Measurements from ENCODE around the gene HMX3. TPM values are rescaled to one million over a fixed set of nuclear protein-coding genes. Genes with fewer than 3 reads are reported as not detected.
A peak's percentile ranks its signal among the peaks of the same experiment; 100 is the strongest.

Gene HMX3
- total RNA-seq, 2 donors from 2014 or later = not detected

- no peak overlapping the region for H3K9ac ChIP-seq (ENCODE audit: extremely low read depth, low read length, poor library complexity, severe bottlenecking)
- H3K9me3 ChIP-seq (ENCODE audit: control insufficient read depth, low read length) = no peaks in the 10 kb centered on the region
- TF ChIP-seq CTCF (conservative IDR thresholded peaks at IDR 0.05) = no peak
- H3K36me3 Mint-ChIP-seq (ENCODE audit: low read depth) = peaks cover 68% of the 10 kb centered on the region
- no peak overlapping the region for H3K4me3 Mint-ChIP-seq
- H3K4me3 ChIP-seq (ENCODE audit: low read length) = no peak overlapping the region
- no peaks in the 10 kb centered on the region for H3K27me3 Mint-ChIP-seq (ENCODE audit: insufficient read depth)
- H3K27ac ChIP-seq (ENCODE audit: low read depth, low read length) = no peak overlapping the region
- no peaks in the 10 kb centered on the region for H3K4me1 ChIP-seq (ENCODE audit: control insufficient read depth, insufficient read depth, low read length)
- H3K36me3 ChIP-seq (ENCODE audit: control insufficient read depth, insufficient read depth, low read length) = peaks cover 92% of the 10 kb centered on the region
- H3K27me3 ChIP-seq (ENCODE audit: control insufficient read depth, insufficient read depth, low read length, poor library complexity, severe bottlenecking) = no peaks in the 10 kb centered on the region
- WGBS, 2 experiments (ENCODE audit: insufficient coverage in 1 of 2, insufficient read length in 1 of 2) = 95 to 98% methylated on average over 8 to 9 of the region's 11 CpGs
- H3K4me1 Mint-ChIP-seq = peaks cover 2% of the 10 kb centered on the region
- H3K9me3 Mint-ChIP-seq = no peaks in the 10 kb centered on the region
- DNase-seq = no peak
- H3K27ac Mint-ChIP-seq = no peak overlapping the region
Observed at GRCh38 chr10:123160311-123160980, 24.7 kb downstream of the HMX3 start.

- Mint-ChIP-seq H3K27ac (no peak overlapping the region), H3K4me3 (no peak overlapping the region), H3K27me3 (ENCODE audit: insufficient read depth) (no peaks in the 10 kb centered on the region), H3K4me1 (no peaks in the 10 kb centered on the region), H3K9me3 (no peaks in the 10 kb centered on the region), H3K36me3 (ENCODE audit: low read depth) (peaks cover 56% of the 10 kb centered on the region)
- H3K4me3 ChIP-seq (ENCODE audit: low read length) = no peak overlapping the region
- no peak overlapping the region for H3K27ac ChIP-seq (ENCODE audit: low read depth, low read length)
- WGBS, 2 experiments (ENCODE audit: insufficient coverage in 1 of 2, insufficient read length in 1 of 2) = 96% methylated on average over 2 of the region's 2 CpGs; no CpG with 5 or more reads in 1 of the 2 experiments
- TF ChIP-seq CTCF (conservative IDR thresholded peaks at IDR 0.05) = no peak
- H3K36me3 ChIP-seq (ENCODE audit: control insufficient read depth, insufficient read depth, low read length) = peaks cover 86% of the 10 kb centered on the region
- H3K27me3 ChIP-seq (ENCODE audit: control insufficient read depth, insufficient read depth, low read length, poor library complexity, severe bottlenecking) = no peaks in the 10 kb centered on the region
- H3K9ac ChIP-seq (ENCODE audit: extremely low read depth, low read length, poor library complexity, severe bottlenecking) = no peak overlapping the region
- no peaks in the 10 kb centered on the region for H3K9me3 ChIP-seq (ENCODE audit: control insufficient read depth, low read length)
- H3K4me1 ChIP-seq (ENCODE audit: control insufficient read depth, insufficient read depth, low read length) = no peaks in the 10 kb centered on the region
- DNase-seq = no peak
Observed at GRCh38 chr10:123164319-123164718, 28.5 kb downstream of the HMX3 start.

- no peaks in the 10 kb centered on the region for H3K27me3 ChIP-seq (ENCODE audit: control insufficient read depth, insufficient read depth, low read length, poor library complexity, severe bottlenecking)
- DNase-seq = no peak
- no peak overlapping the region for H3K4me3 ChIP-seq (ENCODE audit: low read length)
- Mint-ChIP-seq H3K9me3 (no peaks in the 10 kb centered on the region), H3K27ac (no peak overlapping the region), H3K27me3 (ENCODE audit: insufficient read depth) (no peaks in the 10 kb centered on the region), H3K4me3 (no peak overlapping the region), H3K36me3 (ENCODE audit: low read depth) (peaks cover 55% of the 10 kb centered on the region), H3K4me1 (no peaks in the 10 kb centered on the region)
- H3K9me3 ChIP-seq (ENCODE audit: control insufficient read depth, low read length) = no peaks in the 10 kb centered on the region
- no peak overlapping the region for H3K9ac ChIP-seq (ENCODE audit: extremely low read depth, low read length, poor library complexity, severe bottlenecking)
- peak; percentile 56 for TF ChIP-seq CTCF (conservative IDR thresholded peaks at IDR 0.05)
- no peak overlapping the region for H3K27ac ChIP-seq (ENCODE audit: low read depth, low read length)
- no peaks in the 10 kb centered on the region for H3K4me1 ChIP-seq (ENCODE audit: control insufficient read depth, insufficient read depth, low read length)
- 88 to 90% methylated on average over 2 to 4 of the region's 4 CpGs for WGBS, 2 experiments (ENCODE audit: insufficient coverage in 1 of 2, insufficient read length in 1 of 2)
- peaks cover 81% of the 10 kb centered on the region for H3K36me3 ChIP-seq (ENCODE audit: control insufficient read depth, insufficient read depth, low read length)
Observed at GRCh38 chr10:123165445-123166072, 29.8 kb downstream of the HMX3 start.

Data from endodermal cell (in vitro differentiated cells).